ENCODE results near the gene LIN28A. TPM values are rescaled to one million over a fixed set of nuclear protein-coding genes. Genes with fewer than 3 reads are reported as not detected.

The LIN28A gene
- total RNA-seq, 1 experiment from 2014 or later = not detected

Other genes with a start within 250 kb of the LIN28A start
- gene C1orf232, start 241.9 kb upstream of the LIN28A start, total RNA-seq (2014; rRNA removed; shearing (Covaris generic)) = not detected in 2 replicates
- gene ZNF593, start 240.9 kb upstream of the LIN28A start, total RNA-seq (2014; rRNA removed; shearing (Covaris generic)) = 170 and 217 TPM in 2 replicates
- 1.6 TPM in 1 of 2 replicates, not detected in the other for gene ZNF593OS, start 239.0 kb upstream of the LIN28A start, total RNA-seq (2014; rRNA removed; shearing (Covaris generic))
- 39.9 and 40.4 TPM in 2 replicates for gene CNKSR1, start 233.3 kb upstream of the LIN28A start, total RNA-seq (2014; rRNA removed; shearing (Covaris generic))
- not detected in 2 replicates for gene CATSPER4, start 220.2 kb upstream of the LIN28A start, total RNA-seq (2014; rRNA removed; shearing (Covaris generic))
- 25.8 and 27.0 TPM in 2 replicates for gene CEP85, start 176.6 kb upstream of the LIN28A start, total RNA-seq (2014; rRNA removed; shearing (Covaris generic))
- 172 and 198 TPM in 2 replicates for gene SH3BGRL3, start 130.7 kb upstream of the LIN28A start, total RNA-seq (2014; rRNA removed; shearing (Covaris generic))
- 22.0 and 26.8 TPM in 2 replicates for gene UBXN11, start 104.2 kb upstream of the LIN28A start, total RNA-seq (2014; rRNA removed; shearing (Covaris generic))
- gene CD52, start 92.9 kb upstream of the LIN28A start, total RNA-seq (2014; rRNA removed; shearing (Covaris generic)) = 1.5 and 2.1 TPM in 2 replicates
- 32.7 and 49.4 TPM in 2 replicates for gene CRYBG2, start 56.7 kb upstream of the LIN28A start, total RNA-seq (2014; rRNA removed; shearing (Covaris generic))
- gene ZNF683, start 38.1 kb upstream of the LIN28A start, total RNA-seq (2014; rRNA removed; shearing (Covaris generic)) = not detected in 2 replicates
- 36.0 and 43.9 TPM in 2 replicates for gene DHDDS, start 21.5 kb downstream of the LIN28A start, total RNA-seq (2014; rRNA removed; shearing (Covaris generic))
- gene HMGN2, start 61.6 kb downstream of the LIN28A start, total RNA-seq (2014; rRNA removed; shearing (Covaris generic)) = 449 and 531 TPM in 2 replicates
- gene RPS6KA1, start 118.9 kb downstream of the LIN28A start, total RNA-seq (2014; rRNA removed; shearing (Covaris generic)) = 72.6 and 79.8 TPM in 2 replicates

Data from HT-29 (cell line).